ENCODE data around the gene SLC11A2.
"Not testable (repeated sequence)": the region's sequence is repeated elsewhere in the genome, so short reads cannot be mapped to it uniquely, and the experiment has no call there.

The SLC11A2 gene

GRCh38 chr12:50936821-50937530 lies 89.2 kb downstream of the SLC11A2 start:
- no peak for DNase-seq

- no peak for DNase-seq
Observed at GRCh38 chr12:50934981-50935807, 91.0 kb downstream of the SLC11A2 start.

- DNase-seq: no peak
Observed at GRCh38 chr12:50934371-50934851, 91.8 kb downstream of the SLC11A2 start.

GRCh38 chr12:50933459-50934124 lies 92.6 kb downstream of the SLC11A2 start:
- DNase-seq: no peak

- no peak for DNase-seq
Observed at GRCh38 chr12:50932787-50933280, 93.3 kb downstream of the SLC11A2 start.

- DNase-seq: not testable (repeated sequence)
Observed at GRCh38 chr12:50930477-50930876, 95.7 kb downstream of the SLC11A2 start.

- DNase-seq: no peak
Observed at GRCh38 chr12:50929831-50930230, 96.4 kb downstream of the SLC11A2 start.

Data from NCI-H345 (cell line).